Right atrium auricular region (tissue), 2 donors: Measurements from ENCODE around the gene CTRB1. TPM values are rescaled to one million over a fixed set of nuclear protein-coding genes. Genes with fewer than 3 reads are reported as not detected.

Experiments used
- DNase-seq: peaks from one replicate; pipeline ENCODE4 v3.0.0-alpha.2; 2019; ENCODE audit warnings: low spot score
- H3K27ac ChIP-seq, 2 donors: fragments of 200-600 bp; sonication (generic); 1 replicate in 1 of 2; 2 replicates in 1 of 2; pipeline ENCODE4 v1.5.1; 2016 to 2019
- H3K27me3 ChIP-seq, 2 donors: fragments of 200-600 bp; sonication (generic); one replicate each; pipeline versions ENCODE4 v1.5.1 to v1.6.0; 2017 to 2019
- H3K36me3 ChIP-seq: fragments of 200-600 bp; sonication (generic); one replicate; pipeline ENCODE4 v1.5.1; 2016
- H3K4me1 ChIP-seq, 2 donors: fragments of 200-600 bp; sonication (generic); one replicate each; pipeline versions ENCODE4 v1.5.1 to v1.6.0; 2017 to 2019
- H3K4me3 ChIP-seq, 2 donors: fragments of 200-600 bp; sonication (generic); 1 replicate in 1 of 2; 2 replicates in 1 of 2; pipeline ENCODE4 v1.5.1; 2017 to 2019; ENCODE audit warnings: mild to moderate bottlenecking in 1 of 2, moderate library complexity in 1 of 2
- H3K9me3 ChIP-seq, 2 donors: fragments of 200-600 bp; sonication (generic); one replicate each; pipeline ENCODE4 v1.5.1; 2019
- total RNA-seq, 2 donors: library from RNA; depleted of rRNA; stranded (reverse); fragments of >200 nt; gene quantifications; one replicate each; pipeline ENCODE4 v1.1.0, GENCODE V29; 2016
- TF ChIP-seq, protein P1 (sequence below), 2 donors: fragments of 200-600 bp; sonication (generic); IDR thresholded peaks; one replicate each; pipeline ENCODE4 v1.5.1; 2019; ENCODE audit warnings: antibody characterized with exemption in 2 of 2

CTRB1 gene
- total RNA-seq, 2 donors from 2014 or later, result not detected

DNA sequence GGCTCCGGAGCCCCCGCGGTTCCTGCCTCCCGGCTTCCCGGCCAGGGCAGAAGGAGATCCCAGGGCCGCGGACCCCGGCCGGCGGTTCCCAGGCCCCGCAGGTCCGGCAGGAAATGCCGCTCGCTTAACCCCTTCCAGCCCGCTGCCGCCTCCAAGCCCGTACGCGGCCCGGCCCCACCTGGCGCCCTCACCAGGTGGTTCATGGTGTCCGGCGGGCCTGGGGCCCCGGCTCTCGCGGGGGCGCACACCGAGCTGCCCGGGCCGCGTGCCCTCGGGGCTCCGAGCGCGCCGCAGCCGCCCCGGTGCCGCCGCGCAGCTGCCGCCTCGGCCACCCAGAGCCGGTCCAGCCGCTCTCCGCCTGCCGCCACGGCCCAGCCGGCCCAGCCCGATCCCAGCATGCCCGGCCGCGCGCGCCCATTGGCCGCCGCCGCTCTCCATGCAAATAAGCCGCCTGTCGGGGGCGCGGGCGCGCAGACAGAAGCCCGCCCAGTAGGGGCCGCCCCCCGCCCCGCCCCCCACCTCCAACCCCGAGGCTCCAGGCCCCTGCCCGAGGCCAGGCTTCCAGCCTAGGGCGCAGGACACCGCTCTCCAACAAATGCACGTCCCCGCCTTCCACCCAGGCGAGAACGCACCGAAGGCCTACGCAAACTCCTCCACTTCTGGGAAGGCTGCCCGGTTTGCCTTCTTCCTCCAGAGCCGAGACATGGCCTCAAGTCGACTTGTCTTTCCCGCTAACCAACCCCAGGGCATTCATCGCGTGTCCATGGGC lies 32.7 kb downstream of the CTRB1 start, which contains the start of gene BCAR1:
Gene BCAR1 (minus strand): TSS at position 345 of the 769 bp plus-strand sequence. CDS start 142 bp downstream, at position 203.
- Histone ChIP-seq H3K27me3 (no peaks in the 10 kb centered on the region), H3K4me1 (peaks cover 0 to 95% of the 10 kb centered on the region in 2 donors), H3K27ac (peak within 1 kb of the TSS; percentile 97 to 98), H3K4me3 (peak within 1 kb of the TSS; percentile 79 to 90), H3K9me3 (no peaks in the 10 kb centered on the region), H3K36me3 (no peaks in the 10 kb centered on the region)
- peak; percentile 86 for DNase-seq
- TF ChIP-seq, protein P1, sequence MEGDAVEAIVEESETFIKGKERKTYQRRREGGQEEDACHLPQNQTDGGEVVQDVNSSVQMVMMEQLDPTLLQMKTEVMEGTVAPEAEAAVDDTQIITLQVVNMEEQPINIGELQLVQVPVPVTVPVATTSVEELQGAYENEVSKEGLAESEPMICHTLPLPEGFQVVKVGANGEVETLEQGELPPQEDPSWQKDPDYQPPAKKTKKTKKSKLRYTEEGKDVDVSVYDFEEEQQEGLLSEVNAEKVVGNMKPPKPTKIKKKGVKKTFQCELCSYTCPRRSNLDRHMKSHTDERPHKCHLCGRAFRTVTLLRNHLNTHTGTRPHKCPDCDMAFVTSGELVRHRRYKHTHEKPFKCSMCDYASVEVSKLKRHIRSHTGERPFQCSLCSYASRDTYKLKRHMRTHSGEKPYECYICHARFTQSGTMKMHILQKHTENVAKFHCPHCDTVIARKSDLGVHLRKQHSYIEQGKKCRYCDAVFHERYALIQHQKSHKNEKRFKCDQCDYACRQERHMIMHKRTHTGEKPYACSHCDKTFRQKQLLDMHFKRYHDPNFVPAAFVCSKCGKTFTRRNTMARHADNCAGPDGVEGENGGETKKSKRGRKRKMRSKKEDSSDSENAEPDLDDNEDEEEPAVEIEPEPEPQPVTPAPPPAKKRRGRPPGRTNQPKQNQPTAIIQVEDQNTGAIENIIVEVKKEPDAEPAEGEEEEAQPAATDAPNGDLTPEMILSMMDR (IDR thresholded peaks at IDR 0.05), result peak in 1 of 2 donors; percentile 24

DNA sequence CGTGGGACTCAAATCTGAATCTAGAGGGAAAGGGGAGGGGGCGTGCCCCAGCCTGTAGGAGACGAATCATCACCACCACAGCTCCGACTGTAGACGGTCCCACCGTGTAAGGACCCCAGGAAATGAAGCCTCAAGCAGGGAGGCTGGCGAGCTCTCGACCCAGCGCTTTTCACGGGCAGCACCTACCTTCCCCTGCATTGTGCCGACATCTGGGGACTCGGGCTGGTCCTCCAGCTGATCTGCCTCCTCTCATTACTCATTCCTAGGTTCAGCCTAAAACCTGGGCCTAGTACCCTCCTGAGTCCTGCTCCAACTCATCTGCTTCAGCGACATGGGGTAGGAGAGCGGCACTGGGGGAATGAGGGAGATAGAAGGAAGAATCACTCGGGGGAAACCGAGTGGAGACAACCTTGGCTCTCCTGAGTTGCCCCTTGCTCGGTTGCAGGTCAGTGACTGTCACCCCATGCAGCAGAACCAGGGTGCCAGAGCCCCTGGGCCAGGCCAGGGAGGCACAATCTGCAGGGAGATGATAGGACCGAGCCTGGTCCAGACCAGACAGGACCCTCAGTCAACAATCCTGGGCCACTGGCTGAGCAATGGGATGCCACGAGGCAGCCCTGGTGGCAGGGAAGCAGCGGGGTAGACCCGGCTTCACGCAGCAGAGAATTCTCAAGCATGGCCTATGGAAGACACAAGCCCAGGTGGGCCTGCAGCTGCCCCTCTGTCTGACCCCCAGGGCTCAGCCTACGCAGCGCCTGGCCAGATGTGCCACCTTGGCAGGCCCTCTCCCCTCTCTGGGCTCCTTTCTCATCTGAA lies 33.5 kb downstream of the CTRB1 start:
- Histone ChIP-seq H3K4me1 (peaks cover 0 to 95% of the 10 kb centered on the region in 2 donors), H3K9me3 (no peaks in the 10 kb centered on the region), H3K27ac (peak overlapping the region; percentile 84 to 98), H3K27me3 (no peaks in the 10 kb centered on the region), H3K36me3 (no peaks in the 10 kb centered on the region), H3K4me3 (peak overlapping the region in 1 of 2 donors; percentile 90)
- TF ChIP-seq, protein P1 (IDR thresholded peaks at IDR 0.05), result no peak
- DNase-seq, result no peak

DNA sequence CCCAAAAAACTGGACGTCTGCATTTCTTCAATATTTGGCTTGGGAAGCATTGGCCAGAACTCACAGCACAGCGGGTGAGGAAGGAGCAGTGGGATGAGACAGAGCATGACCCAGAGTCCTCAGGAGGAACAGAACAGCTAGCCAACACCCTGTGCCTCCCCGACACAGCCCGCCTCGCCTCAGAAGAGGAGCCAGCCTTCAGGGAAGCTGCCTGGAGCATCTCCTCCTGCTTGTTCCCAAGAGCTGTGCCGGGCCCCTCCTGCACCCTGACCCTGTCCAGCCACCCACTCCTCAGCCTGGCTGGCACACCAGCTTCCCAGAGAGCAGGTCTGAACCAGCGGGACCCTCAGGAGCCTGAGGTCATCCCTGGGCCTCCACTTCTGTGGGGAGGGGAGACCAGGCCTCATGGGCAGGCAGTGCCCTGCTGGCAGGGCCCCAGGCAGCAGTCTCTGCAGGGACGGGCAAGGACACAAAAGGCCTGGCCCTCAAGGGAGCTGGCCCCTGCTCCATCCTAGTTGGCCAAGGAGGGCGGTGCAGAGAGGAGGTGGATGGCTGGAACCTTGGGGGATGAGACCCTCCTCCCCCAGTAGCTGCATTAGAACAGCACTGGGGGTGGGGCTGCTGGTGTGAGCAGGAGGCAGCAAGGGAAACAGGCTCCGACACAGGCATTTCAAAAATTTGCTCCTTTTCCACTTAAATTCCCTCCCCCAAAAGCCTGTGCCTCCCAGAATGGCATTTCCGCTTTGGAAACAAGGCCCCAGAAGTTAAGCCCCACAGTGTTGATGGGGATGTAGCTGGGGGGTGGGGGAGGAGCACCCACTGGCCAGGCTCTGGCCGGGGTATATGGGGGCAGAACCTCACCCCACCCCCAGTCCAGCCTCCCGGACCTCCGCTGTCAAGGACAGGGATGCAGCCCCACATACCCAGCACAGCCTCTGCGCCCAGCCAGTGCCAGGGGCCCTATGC lies 34.4 kb downstream of the CTRB1 start:
- peak overlapping the region; percentile 84 to 98 for H3K27ac ChIP-seq
- no peaks in the 10 kb centered on the region for H3K27me3 ChIP-seq
- no peak for DNase-seq
- no peak overlapping the region for H3K4me3 ChIP-seq
- H3K36me3 ChIP-seq, result no peaks in the 10 kb centered on the region
- H3K9me3 ChIP-seq, result no peaks in the 10 kb centered on the region
- TF ChIP-seq, protein P1 (IDR thresholded peaks at IDR 0.05), result no peak
- peaks cover 0 to 95% of the 10 kb centered on the region in 2 donors for H3K4me1 ChIP-seq

DNA sequence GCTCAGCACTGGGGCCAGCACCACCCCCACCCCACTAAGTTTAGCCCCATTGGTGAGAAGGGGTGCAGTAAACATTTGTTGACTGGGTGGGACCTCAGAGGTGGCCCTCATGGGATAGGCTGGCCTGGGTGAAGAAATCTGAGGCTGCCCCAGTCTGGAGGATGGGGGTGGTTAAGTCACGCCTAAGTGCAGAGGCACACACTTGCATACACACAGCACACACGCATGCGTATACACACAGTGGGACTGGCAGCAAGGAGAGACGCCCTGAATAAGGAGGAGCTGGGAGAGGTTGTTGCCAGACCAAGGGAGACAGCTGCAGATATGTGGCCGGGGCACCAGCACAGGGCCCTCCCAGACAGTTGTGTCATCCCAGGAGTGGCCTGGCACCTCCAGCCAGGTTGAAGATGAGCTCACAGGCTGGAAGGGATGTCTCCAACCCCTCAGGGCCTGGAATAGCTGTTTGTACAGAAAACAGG lies 35.6 kb downstream of the CTRB1 start:
- Histone ChIP-seq H3K4me1 (peaks cover 0 to 92% of the 10 kb centered on the region in 2 donors), H3K27me3 (no peaks in the 10 kb centered on the region), H3K9me3 (no peaks in the 10 kb centered on the region), H3K4me3 (no peak overlapping the region), H3K36me3 (no peaks in the 10 kb centered on the region), H3K27ac (peak overlapping the region; percentile 43 to 67)
- TF ChIP-seq, protein P1 (IDR thresholded peaks at IDR 0.05), result no peak
- no peak for DNase-seq

DNA sequence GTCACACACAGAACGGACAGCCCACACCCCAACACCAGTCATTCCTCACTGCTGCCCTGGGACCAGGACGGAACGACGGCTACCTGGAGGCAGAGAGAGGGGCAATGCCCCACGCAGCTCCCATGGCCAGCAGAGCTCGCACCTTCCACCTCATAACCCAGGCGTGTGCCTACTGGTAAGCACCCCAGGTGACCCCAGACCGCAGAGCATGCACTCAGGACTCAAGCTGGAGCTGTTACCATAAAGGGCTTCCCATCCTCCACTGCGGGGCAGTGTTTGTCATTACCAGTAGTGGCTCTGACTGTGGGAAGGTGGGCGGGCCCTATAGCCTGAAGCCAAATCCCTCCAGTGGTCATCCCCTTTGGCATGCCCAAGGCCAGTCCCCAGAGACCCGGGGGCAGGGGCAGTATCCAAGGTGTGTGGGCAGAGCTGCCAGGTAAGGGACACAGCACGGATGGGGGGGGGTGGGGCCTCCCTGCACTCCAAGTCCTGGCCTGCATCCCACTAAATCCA lies 37.3 kb downstream of the CTRB1 start:
- no peaks in the 10 kb centered on the region for H3K36me3 ChIP-seq
- H3K27ac ChIP-seq, result peak overlapping the region; percentile 43 to 67
- TF ChIP-seq, protein P1 (IDR thresholded peaks at IDR 0.05), result no peak
- H3K27me3 ChIP-seq, result no peaks in the 10 kb centered on the region
- no peak overlapping the region for H3K4me3 ChIP-seq
- DNase-seq, result no peak
- peaks cover 0 to 80% of the 10 kb centered on the region in 2 donors for H3K4me1 ChIP-seq
- no peaks in the 10 kb centered on the region for H3K9me3 ChIP-seq
